Cardiac septum (tissue), 1 donor: ENCODE measurements around the gene FAM9B. TPM values are rescaled to one million over a fixed set of nuclear protein-coding genes. Genes with fewer than 3 reads are reported as not detected.

Experiments
- DNase-seq: peaks from one replicate; pipeline ENCODE4 v3.0.0-alpha.2; 2020; ENCODE audit warnings: low spot score
- intact Hi-C: fragments of 100-400 bp; cut with DNase I; formaldehyde crosslinking; loops from one replicate; pipeline ENCODE4 v1.14.0; 2022
- total RNA-seq: library from RNA; stranded (reverse); fragmentation: NEBNext Ultra II Directional; extraction: Animal tissue kit (Norgen Biotek cat#: 25700); gene quantifications from one replicate; pipeline ENCODE4 v1.2.1, GENCODE V29; 2021
- donor health status: DM: no; HTN: no; CAD: no.

Gene FAM9B
- total RNA-seq, 1 donor from 2014 or later, result not detected

GRCh38 chrX:8984231-8984630 is 49.7 kb downstream of the FAM9B start:
- intact Hi-C loops, result no loop called here
- no peak for DNase-seq

DNA sequence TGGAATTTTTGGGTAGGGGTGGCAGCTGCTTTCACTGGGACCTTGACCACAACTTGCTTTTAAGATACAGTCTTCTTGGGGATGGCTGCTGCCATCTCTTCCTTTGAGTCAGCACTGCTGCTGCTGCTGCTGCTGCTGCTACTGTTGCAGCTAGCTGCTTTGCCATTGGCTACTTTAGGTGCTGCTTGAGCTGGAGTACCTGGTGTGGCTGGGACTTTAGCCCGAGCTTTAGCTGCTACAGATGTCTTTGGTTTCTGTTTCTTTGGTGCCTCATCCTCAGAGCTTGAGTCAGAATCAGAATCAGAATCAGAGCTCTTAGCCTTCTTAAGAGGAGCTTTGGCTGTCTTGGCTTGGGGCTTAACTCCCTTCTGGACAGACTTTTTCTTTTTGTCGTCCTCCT is 52.2 kb downstream of the FAM9B start:
- intact Hi-C loops, result no loop called here
- no peak for DNase-seq

GRCh38 chrX:8980756-8981155 is 53.2 kb downstream of the FAM9B start:
- no peak for DNase-seq
- intact Hi-C loops, result no loop called here

Other genes with a start within 250 kb of the FAM9B start
- gene FAM9A, start 232.7 kb downstream of the FAM9B start, total RNA-seq, result not detected